SIG-M5 treated with dmso at 0.1 percent for 504 hours (cell line): Measurements from ENCODE around the gene ZNF555.
A peak's percentile ranks its signal among the peaks of the same experiment; 100 is the strongest.
"Not testable (repeated sequence)": the region's sequence is repeated elsewhere in the genome, so short reads cannot be mapped to it uniquely, and the experiment has no call there.

Experiments
- DNase-seq: peaks from one replicate; lab custom pipeline; 2025; ENCODE audit not compliant: unreplicated experiment; lab: John Stamatoyannopoulos, UW

Gene ZNF555

GRCh38 chr19:2840794-2841791 lies at the start of gene ZNF555:
Gene ZNF555, plus strand, starts transcription at chr19:2841475. Its CDS starts 98 bp downstream, at chr19:2841573.
- DNase-seq: peak; percentile 97

DNA sequence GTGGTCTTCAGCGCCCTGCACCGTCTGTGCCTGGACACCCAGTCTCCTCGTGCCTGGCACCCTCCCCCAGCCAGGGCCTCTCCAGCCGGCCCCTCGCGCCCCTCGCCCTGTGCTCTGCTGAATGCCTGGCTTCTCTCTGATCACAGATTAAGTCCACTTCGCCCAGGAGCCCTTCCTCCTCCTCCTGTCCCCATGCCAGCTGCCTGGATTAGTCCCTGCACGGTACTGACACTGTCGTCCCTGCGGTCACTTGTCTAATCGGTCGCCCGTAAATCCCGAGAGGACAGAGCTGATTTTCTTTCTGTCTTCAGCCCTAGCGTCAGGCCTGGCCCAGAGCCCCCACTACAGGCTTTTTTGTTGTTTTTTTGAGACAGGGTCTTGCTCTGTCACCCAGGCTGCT lies 49.4 kb upstream of the ZNF555 start:
- no peak for DNase-seq

DNA sequence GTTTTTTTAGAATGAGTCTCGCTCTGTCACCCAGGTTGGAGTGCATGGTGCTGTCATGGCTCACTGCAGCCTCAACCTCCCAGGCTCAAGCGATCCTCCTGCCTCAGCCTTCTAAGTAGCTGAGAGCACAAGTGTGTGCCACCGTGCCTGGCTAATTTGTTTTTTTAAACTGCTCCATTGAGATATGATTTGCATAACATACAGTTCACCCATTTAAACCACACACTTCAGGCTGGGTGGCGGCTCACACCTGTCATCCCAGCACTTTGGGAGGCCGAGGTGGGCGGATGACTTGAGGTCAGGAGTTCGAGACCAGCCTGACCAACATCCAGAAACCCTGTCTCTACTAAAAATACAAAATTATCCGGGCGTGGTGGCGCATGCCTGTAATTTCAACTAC lies 48.6 kb upstream of the ZNF555 start:
- DNase-seq: not testable (repeated sequence)

- no peak for DNase-seq
Measured at GRCh38 chr19:2793126-2793525, 48.1 kb upstream of the ZNF555 start.

GRCh38 chr19:2793577-2793976 lies 47.7 kb upstream of the ZNF555 start:
- DNase-seq: no peak

DNA sequence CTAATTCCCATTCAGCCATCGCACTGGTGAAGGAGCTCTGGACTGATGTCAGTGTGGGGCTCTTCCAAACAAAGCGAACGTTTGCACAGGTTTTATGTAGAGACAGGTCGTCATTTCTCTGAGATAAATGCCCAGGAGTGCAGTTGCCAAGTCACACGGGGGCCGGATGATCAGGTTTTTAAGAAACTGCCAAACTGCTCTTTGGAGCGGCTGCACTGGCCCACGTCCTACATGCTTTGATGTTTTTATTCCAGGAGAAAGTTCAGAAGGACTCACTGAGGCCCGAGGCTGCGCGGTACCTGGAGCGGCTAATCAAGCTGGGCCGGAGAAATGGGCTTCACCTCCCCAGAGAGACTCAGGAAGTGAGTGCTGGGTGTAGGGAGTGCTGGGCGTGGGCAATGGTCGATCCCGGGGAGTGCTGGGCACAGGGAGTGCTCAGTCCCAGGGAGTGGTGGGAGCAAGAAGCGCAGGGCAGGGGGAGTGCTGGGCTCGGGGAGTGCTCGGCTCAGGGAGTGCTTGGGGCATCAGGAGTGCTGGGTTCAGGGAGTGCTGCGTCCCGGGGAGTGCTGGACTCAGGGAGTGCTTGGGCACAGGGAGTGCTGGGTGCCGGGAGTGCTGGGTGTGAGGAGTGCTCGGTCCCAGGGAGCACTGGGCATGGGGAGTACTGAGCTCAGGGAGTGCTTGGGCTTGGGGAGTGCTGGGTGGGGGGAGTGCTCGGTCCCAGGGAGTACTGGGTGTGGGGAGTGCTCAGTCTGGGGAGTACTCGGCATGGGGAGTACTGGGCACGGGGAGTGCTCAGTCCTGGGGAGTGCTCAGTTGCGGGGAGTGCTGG lies 45.2 kb upstream of the ZNF555 start:
- no peak for DNase-seq

- DNase-seq: no peak
Measured at GRCh38 chr19:2796659-2797266, 44.5 kb upstream of the ZNF555 start.

GRCh38 chr19:2797280-2797679 lies 44.0 kb upstream of the ZNF555 start:
- no peak for DNase-seq

DNA sequence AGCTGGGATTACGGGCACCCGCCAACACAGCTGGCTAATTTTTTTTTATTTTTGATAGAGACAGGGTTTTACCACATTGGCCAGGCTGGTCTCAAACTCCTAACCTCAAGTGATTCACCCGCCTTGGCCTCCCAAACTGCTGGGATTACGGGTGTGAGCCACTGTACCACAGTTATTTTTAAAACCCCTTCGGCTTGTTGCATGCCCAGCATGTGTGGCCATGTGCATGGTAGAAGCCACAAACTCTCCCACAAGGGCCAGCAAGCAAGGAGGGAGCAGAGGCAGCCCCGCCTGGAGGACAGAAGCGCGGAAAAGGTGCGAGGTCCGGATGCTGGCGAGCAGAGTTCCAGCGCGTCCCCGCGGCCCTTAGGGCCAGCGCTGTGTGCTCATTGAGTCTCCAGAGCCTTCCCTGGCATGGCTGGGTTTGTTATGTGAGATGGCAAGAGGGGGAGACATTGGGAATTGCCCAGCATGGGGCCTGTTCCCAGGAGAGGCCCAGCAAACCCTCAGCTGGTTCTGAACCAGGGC lies 43.1 kb upstream of the ZNF555 start:
- no peak for DNase-seq

DNA sequence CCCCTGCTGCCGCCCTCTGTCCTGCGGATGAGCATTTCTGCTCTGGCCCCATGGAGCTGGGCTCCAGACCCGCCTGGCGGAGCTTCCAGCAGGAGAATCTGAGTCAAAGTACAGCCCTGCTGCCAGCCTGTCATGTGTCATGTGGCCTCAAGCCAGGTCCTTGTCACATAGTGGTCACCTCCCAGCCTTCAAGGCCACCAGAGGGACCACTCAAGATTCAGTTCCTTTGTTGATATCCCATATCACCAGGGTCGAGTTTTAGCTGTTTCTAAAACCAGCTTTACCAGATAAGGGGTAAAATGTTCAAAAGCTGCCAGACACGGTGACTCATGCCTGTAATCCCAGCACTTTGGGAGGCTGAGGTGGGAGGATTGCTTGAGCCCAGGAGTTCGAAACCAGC lies 42.5 kb upstream of the ZNF555 start:
- no peak for DNase-seq

GRCh38 chr19:2799273-2800020 lies 41.8 kb upstream of the ZNF555 start:
- no peak for DNase-seq

DNA sequence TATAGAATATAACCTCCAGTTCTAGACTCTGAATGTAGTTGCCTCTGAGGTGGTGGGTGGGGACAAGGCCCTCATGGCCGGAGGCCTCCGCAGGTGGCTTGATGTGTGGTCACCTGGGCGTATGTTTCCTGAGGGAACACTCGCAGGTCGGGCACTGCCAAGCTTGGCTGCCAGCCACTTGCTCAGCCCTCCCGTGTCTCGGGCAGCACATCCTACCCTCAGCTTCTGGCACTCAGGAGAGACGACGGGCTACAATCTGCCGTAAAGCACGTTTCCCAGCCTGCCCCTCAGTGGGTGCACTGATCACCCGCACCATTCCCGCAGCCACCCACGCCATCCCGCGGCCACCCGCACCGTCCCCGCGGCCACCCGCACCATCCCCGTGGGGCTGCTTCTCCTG lies 40.8 kb upstream of the ZNF555 start:
- no peak for DNase-seq

- no peak for DNase-seq
Measured at GRCh38 chr19:2802826-2803225, 38.4 kb upstream of the ZNF555 start.

- no peak for DNase-seq
Measured at GRCh38 chr19:2803486-2804155, 37.7 kb upstream of the ZNF555 start.

DNA sequence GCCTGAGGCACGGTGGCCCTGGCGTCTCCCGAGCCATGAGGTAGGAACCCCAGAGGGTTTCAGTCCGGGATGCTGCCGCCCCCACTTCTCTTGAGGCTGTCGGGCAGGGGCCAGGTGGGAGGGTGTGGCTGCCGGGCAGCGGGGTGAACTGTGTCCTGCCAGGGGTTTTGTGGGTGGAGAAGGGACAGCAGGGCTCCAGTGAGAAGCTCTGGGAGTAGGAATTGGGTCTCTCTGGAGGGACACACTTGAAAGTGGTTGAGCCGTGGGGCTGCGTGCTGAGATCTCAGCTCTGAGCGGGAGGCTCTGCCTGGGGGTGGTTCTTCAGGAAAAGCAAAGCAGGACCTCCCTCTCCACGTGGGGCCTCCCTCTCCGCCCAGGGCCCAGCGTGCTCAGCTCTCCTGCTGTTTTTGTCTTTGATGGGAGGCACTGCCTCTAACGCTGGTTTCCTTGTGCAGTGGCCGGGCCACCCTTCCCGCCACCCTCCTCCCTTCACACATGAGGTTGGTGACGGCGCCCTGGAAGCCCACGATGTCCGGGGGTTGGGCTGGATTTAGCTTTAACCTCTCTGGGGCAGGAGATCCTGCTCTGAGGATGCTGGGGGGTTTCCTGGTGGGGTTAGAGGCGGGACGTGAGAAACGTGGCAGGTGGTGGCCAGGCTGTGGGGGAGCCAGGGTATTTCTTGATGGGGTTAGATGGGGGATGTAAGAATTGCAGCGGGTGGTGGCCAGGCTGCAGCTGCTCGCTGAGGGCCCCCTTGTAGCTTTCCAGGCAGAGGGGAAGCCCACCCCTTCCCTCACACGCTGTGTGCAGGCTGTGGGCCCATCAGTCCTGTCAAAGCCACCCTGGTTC lies 36.9 kb upstream of the ZNF555 start:
- DNase-seq: no peak

- DNase-seq: no peak
Measured at GRCh38 chr19:2805261-2805900, 35.9 kb upstream of the ZNF555 start.

DNA sequence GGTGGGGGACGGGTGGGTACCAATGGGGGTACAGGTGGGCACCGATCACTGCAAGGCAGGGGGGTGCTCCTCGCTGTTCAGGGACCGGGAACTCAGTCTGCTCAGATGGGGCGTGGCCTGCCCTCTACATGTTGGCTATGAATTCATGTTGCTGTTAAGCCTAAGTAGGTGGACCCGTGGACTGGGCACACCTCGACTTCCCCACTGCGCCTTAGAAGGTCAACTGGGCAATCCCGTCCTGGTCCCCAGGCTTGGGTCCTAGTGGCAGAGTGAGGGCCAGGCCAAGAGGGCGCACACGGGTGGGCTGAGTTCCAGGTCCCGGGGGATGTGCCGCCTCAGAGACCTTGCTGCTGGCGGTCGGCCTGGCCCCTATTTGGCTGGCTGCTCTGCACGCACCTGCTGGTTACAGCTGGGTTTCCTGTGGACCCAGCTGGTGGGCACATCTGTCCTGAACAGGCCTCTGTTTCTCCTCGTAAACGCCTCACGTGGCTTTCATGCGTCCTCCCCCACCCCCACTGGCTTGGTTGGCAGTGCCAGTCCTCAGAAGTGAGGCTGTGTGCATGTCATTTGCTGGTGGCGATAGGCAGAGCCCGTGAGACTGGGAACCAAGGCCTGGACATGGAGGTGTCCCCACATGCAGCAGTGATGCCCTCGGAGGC lies 35.2 kb upstream of the ZNF555 start:
- DNase-seq: no peak
